Lung (tissue), 12 donors: Measurements from ENCODE around the gene FBXL19. TPM values are rescaled to one million over a fixed set of nuclear protein-coding genes. Genes with fewer than 3 reads are reported as not detected.

Experiments
- ATAC-seq: fragments of 200-7000 bp; cut with Tn5 transposase; one replicate; pipeline ENCODE4 v1.9.1; 2020; ENCODE audit warnings: moderate number of reproducible peaks; ENCODE audit not compliant: insufficient read depth, low FRiP score
- DNase-seq, 3 donors: peaks; one replicate each; pipeline ENCODE4 v3.0.0-alpha.2; 2013 to 2017
- H3K27ac ChIP-seq, 2 donors: one replicate each; pipeline ENCODE4 v1.5.1; 2013; ENCODE audit warnings: mild to moderate bottlenecking in 2 of 2, moderate library complexity in 2 of 2, control low read depth in 1 of 2, inconsistent platforms in 1 of 2, low read depth in 1 of 2, low read length in 1 of 2
- H3K27me3 ChIP-seq, 3 donors: one replicate each; pipeline ENCODE4 v1.5.1; 2013; ENCODE audit warnings: low read length in 2 of 3; ENCODE audit not compliant: control insufficient read depth in 3 of 3, insufficient read depth in 3 of 3
- H3K36me3 ChIP-seq, 4 donors: one replicate each; pipeline ENCODE4 v1.5.1; 2013; ENCODE audit warnings: low read length in 4 of 4, mild to moderate bottlenecking in 1 of 4, moderate library complexity in 1 of 4; ENCODE audit not compliant: control insufficient read depth in 4 of 4, insufficient read depth in 4 of 4
- H3K4me1 ChIP-seq, 5 donors: one replicate each; pipeline ENCODE4 v1.5.1; 2013; ENCODE audit warnings: low read length in 5 of 5, mild to moderate bottlenecking in 2 of 5, moderate library complexity in 1 of 5; ENCODE audit not compliant: control insufficient read depth in 5 of 5, insufficient read depth in 5 of 5
- H3K4me3 ChIP-seq: one replicate; pipeline ENCODE4 v1.5.1; 2013; ENCODE audit warnings: mild to moderate bottlenecking, control low read depth, moderate library complexity
- H3K9ac ChIP-seq, 2 donors: one replicate each; pipeline ENCODE4 v1.5.1; 2013; ENCODE audit warnings: low read length in 2 of 2, control low read depth in 1 of 2; ENCODE audit not compliant: insufficient read depth in 1 of 2
- H3K9me3 ChIP-seq, 4 donors: one replicate each; pipeline ENCODE4 v1.5.1; 2013; ENCODE audit warnings: low read length in 3 of 4, mild to moderate bottlenecking in 1 of 4, moderate library complexity in 1 of 4; ENCODE audit not compliant: control insufficient read depth in 4 of 4, insufficient read depth in 3 of 4
- CTCF ChIP-seq: IDR thresholded peaks from 2 replicates; pipeline ENCODE4 v1.5.1; 2012; ENCODE audit warnings: mild to moderate bottlenecking; ENCODE audit errors: control extremely low read depth, extremely low read depth
- WGBS, 2 donors: extraction: QIAGEN DNeasy Blood & Tissue Kit; methylation state at CpG; one replicate each; pipeline ENCODE4 v1.1.7; 2013; 5-methylcytosine and 5-hydroxymethylcytosine counted together
- polyA plus RNA-seq, 2 donors: library from polyadenylated mRNA; stranded (reverse); fragments of 200-250 nt; gene quantifications; one replicate each; pipeline ENCODE4 v1.2.1, GENCODE V29; 2013
- total RNA-seq, 2 donors: library from RNA; depleted of rRNA in 1 of 2; stranded (reverse); fragments of >200 nt in 1 of 2; gene quantifications; one replicate each; pipeline ENCODE4 v1.2.1, GENCODE V29; 2014 to 2021
- donor health status: control.
- donor health status: control.
- donor health status: Bipolar disorder and iron deficiency.
- donor health status: healthy.
- donor health status: DM: yes; HTN: yes; CAD: no.

Gene FBXL19
- total and polyA plus RNA-seq, 4 donors = 10.3 to 17.3 (median 13.2) TPM

GRCh38 chr16:30942426-30942806 lies 19.0 kb downstream of the FBXL19 start:
- no peaks in the 10 kb centered on the region for H3K9me3 ChIP-seq
- H3K4me1 ChIP-seq = peaks cover 0 to 2% (median 0%) of the 10 kb centered on the region in 5 donors
- peaks cover 0 to 20% (median 19%) of the 10 kb centered on the region in 4 donors for H3K36me3 ChIP-seq
- WGBS, 2 donors = 77 to 95% methylated on average over 4 of the region's 4 CpGs
- H3K27ac ChIP-seq = peak overlapping the region in 1 of 2 donors; percentile 13
- ATAC-seq (no peak), DNase-seq (no peak)
- H3K27me3 ChIP-seq = no peaks in the 10 kb centered on the region
- H3K4me3 ChIP-seq = no peak overlapping the region
- no peak for TF ChIP-seq CTCF
- H3K9ac ChIP-seq = no peak overlapping the region

- no peak overlapping the region for H3K4me3 ChIP-seq
- no peak overlapping the region for H3K27ac ChIP-seq
- ATAC-seq (no peak), DNase-seq (no peak)
- H3K4me1 ChIP-seq = peaks cover 0 to 6% (median 0%) of the 10 kb centered on the region in 5 donors
- no peak for TF ChIP-seq CTCF
- H3K27me3 ChIP-seq = no peaks in the 10 kb centered on the region
- H3K9ac ChIP-seq = no peak overlapping the region
- peaks cover 0 to 20% (median 18%) of the 10 kb centered on the region in 4 donors for H3K36me3 ChIP-seq
- H3K9me3 ChIP-seq = no peaks in the 10 kb centered on the region
These were observed 21.0 kb downstream of the FBXL19 start for GRCh38 chr16:30944352-30944751.

GRCh38 chr16:30946671-30947540 lies 23.5 kb downstream of the FBXL19 start:
- WGBS, 2 donors = 93 to 95% methylated on average over 38 of the region's 38 CpGs
- no peak for TF ChIP-seq CTCF
- no peak overlapping the region for H3K9ac ChIP-seq
- no peaks in the 10 kb centered on the region for H3K9me3 ChIP-seq
- ATAC-seq = no peak
- DNase-seq = no peak
- H3K4me3 ChIP-seq = no peak overlapping the region
- no peaks in the 10 kb centered on the region for H3K27me3 ChIP-seq
- H3K27ac ChIP-seq = peak overlapping the region in 1 of 2 donors; percentile 46
- H3K36me3 ChIP-seq = peaks cover 0 to 22% (median 11%) of the 10 kb centered on the region in 4 donors
- peaks cover 0 to 27% (median 15%) of the 10 kb centered on the region in 5 donors for H3K4me1 ChIP-seq
